HepG2 (cell line): ENCODE measurements around the gene NR4A2. TPM values are rescaled to one million over a fixed set of nuclear protein-coding genes. Genes with fewer than 3 reads are reported as not detected.

ENCODE experiments used
- ATAC-seq: fragments of 200-7000 bp; cut with Tn5 transposase; 3 replicates; pipeline ENCODE4 v1.9.1; 2020; ENCODE audit warnings: mild to moderate bottlenecking, moderate library complexity
- Bru-seq: library from RNA; stranded (reverse); fragments of 400-500 nt; gene quantifications from one replicate; lab custom pipeline; 2021; lab: Mats Ljungman, UMichigan
- BruChase-seq, 2 experiments: library from RNA; stranded (reverse); fragments of 400-500 nt; gene quantifications; one replicate each; lab custom pipeline; 2021; lab: Mats Ljungman, UMichigan
- BruUV-seq: library from RNA; stranded (reverse); fragments of 400-500 nt; replicated peaks from 2 replicates; lab custom pipeline; 2021; lab: Mats Ljungman, UMichigan
- CTCF ChIA-PET: fragments of 300-600 bp; formaldehyde crosslinking; extraction: SDS; loops from one replicate; lab custom pipeline; 2021; ENCODE audit warnings: low total read pairs, inconsistent platforms, low intra/inter-chr PET ratio; lab: Yijun Ruan, JAX
- POLR2A ChIA-PET: fragments of 350-600 bp; sonication (Branson Sonifier 250); formaldehyde crosslinking; loops from one replicate; lab custom pipeline; 2020; ENCODE audit warnings: antibody characterized with exemption, inconsistent platforms; lab: Yijun Ruan, JAX
- DNase-seq: peaks from one replicate; pipeline ENCODE4 v3.0.0-alpha.2; 2015; ENCODE audit warnings: low spot score
- FAIRE-seq: peaks from 3 replicates; lab custom pipeline; 2011; peaks lifted over from hg19 to GRCh38; lab: Jason Lieb, UNC
- H2AFZ ChIP-seq: one replicate; pipeline ENCODE4 v1.6.1; 2011; ENCODE audit warnings: low read length, inconsistent platforms
- H3K27ac ChIP-seq: fragments of 300-600 bp; 3 replicates; pipeline ENCODE4 v1.8.0; 2011; ENCODE audit warnings: mixed run types, mild to moderate bottlenecking, mixed read lengths, low read length, inconsistent platforms; ENCODE audit not compliant: insufficient read depth; ENCODE audit errors: extremely low read length
- H3K27me3 ChIP-seq, 2 experiments: fragments of 200-600 bp in 1 of 2; 2 replicates in 1 of 2; 3 replicates in 1 of 2; pipeline versions ENCODE4 v1.6.0 to v1.8.0; 2011; ENCODE audit warnings: low read length in 2 of 2, mild to moderate bottlenecking in 2 of 2, moderate library complexity in 2 of 2, inconsistent platforms in 1 of 2; ENCODE audit not compliant: insufficient read depth in 2 of 2, control insufficient read depth in 1 of 2
- H3K36me3 ChIP-seq, 2 experiments: fragments of 200-600 bp in 1 of 2; replicated peaks in 1 of 2; 2 replicates in 1 of 2; 3 replicates in 1 of 2; pipeline versions ENCODE4 v1.5.1 to v1.8.0; 2011; ENCODE audit warnings: low read length in 2 of 2, inconsistent platforms in 1 of 2; ENCODE audit not compliant: insufficient read depth in 2 of 2, control insufficient read depth in 1 of 2
- H3K4me1 ChIP-seq: 2 replicates; pipeline ENCODE4 v1.5.1; 2012; ENCODE audit warnings: low read length, inconsistent platforms; ENCODE audit not compliant: insufficient read depth
- H3K4me2 ChIP-seq: 2 replicates; pipeline ENCODE4 v1.6.0; 2011; ENCODE audit warnings: low read depth, low read length, inconsistent platforms
- H3K4me3 ChIP-seq, 3 experiments: fragments of 200-600 bp in 1 of 3; sonication (generic), shearing (Covaris generic) in 1 of 3; replicated peaks in 1 of 3; 2 replicates each; pipeline ENCODE4 v1.5.1; 2011 to 2016; ENCODE audit warnings: low read length in 3 of 3, inconsistent platforms in 2 of 3, low read depth in 2 of 3, mild to moderate bottlenecking in 2 of 3, control low read depth in 1 of 3, mixed read lengths in 1 of 3; ENCODE audit not compliant: insufficient read depth in 1 of 3
- H3K79me2 ChIP-seq: one replicate; pipeline ENCODE4 v1.6.1; 2011; ENCODE audit warnings: low read length, inconsistent platforms; ENCODE audit not compliant: insufficient read depth
- H3K9ac ChIP-seq: 2 replicates; pipeline ENCODE4 v1.6.0; 2011; ENCODE audit warnings: mild to moderate bottlenecking, low read depth, low read length, inconsistent platforms; ENCODE audit not compliant: insufficient read depth
- H3K9me3 ChIP-seq: 2 replicates; pipeline ENCODE4 v1.5.1; 2012; ENCODE audit warnings: mild to moderate bottlenecking, low read length
- H4K20me1 ChIP-seq: 2 replicates; pipeline ENCODE4 v1.6.0; 2011; ENCODE audit warnings: inconsistent platforms, mild to moderate bottlenecking, low read length, moderate library complexity; ENCODE audit not compliant: insufficient read depth
- CCAR2 ChIP-seq: fragments of 200-400 bp; formaldehyde crosslinking; optimal IDR thresholded peaks from 2 replicates; pipeline ENCODE3; 2018; ENCODE audit warnings: low read depth, mild to moderate bottlenecking, low read length, moderate library complexity
- EED ChIP-seq: sonication (generic); formaldehyde crosslinking; IDR thresholded peaks from 2 replicates; pipeline ENCODE4 v1.5.0; 2020; ENCODE audit warnings: mild to moderate bottlenecking, missing genetic modification reagents
- GFI1 ChIP-seq: sonication (generic); formaldehyde crosslinking; IDR thresholded peaks from 2 replicates; pipeline ENCODE4 v1.5.0; 2020; ENCODE audit warnings: missing genetic modification reagents, mild to moderate bottlenecking, borderline replicate concordance
- NONO ChIP-seq, 2 experiments: fragments of 450-650 bp in 1 of 2; sonication (generic) in 1 of 2; formaldehyde crosslinking in 1 of 2; IDR thresholded peaks in 1 of 2; conservative IDR thresholded peaks in 1 of 2; 2 replicates each; pipeline versions ENCODE4 v1.6.1 to v1.8.0; 2017 to 2022; ENCODE audit warnings: mild to moderate bottlenecking in 1 of 2, missing genetic modification reagents in 1 of 2, moderate library complexity in 1 of 2
- SMAD9 ChIP-seq: sonication (generic); formaldehyde crosslinking; IDR thresholded peaks from 2 replicates; pipeline ENCODE4 v1.5.1; 2020; ENCODE audit warnings: mild to moderate bottlenecking, missing genetic modification reagents
- TCF12 ChIP-seq, 2 experiments: fragments of 450-650 bp in 1 of 2; sonication (generic) in 1 of 2; formaldehyde crosslinking in 1 of 2; IDR thresholded peaks; 2 replicates each; pipeline versions ENCODE4 v1.6.1 to v1.8.0; 2017 to 2022; ENCODE audit warnings: antibody characterized with exemption in 1 of 2, mild to moderate bottlenecking in 1 of 2, missing genetic modification reagents in 1 of 2, moderate library complexity in 1 of 2
- WGBS: methylation state at CpG from one replicate; pipeline ENCODE4 v1.1.6; 2017; ENCODE audit warnings: low lambda C conversion rate; 5-methylcytosine and 5-hydroxymethylcytosine counted together
- in situ Hi-C: cut with HindIII; loops from 2 replicates; pipeline ENCODE4 v1.10.0; 2017; ENCODE audit warnings: low pct_unique_long_range_greater_than_20kb; ENCODE audit not compliant: extremely low pct_ligation_motif_present
- intact Hi-C: fragments of 100-400 bp; cut with micrococcal nuclease; formaldehyde crosslinking; loops from one replicate; pipeline ENCODE4 v1.10.0; 2022; ENCODE audit not compliant: unreplicated experiment
- long read RNA-seq, 2 experiments: library from RNA in 1 of 2; library from polyadenylated mRNA in 1 of 2; stranded (forward) in 1 of 2; unstranded in 1 of 2; transcript quantifications; one replicate each; pipeline ENCODE4 v2.0.0, GENCODE V29; 2019 to 2022
- polyA minus RNA-seq, 3 experiments: library from RNA; depleted of rRNA, polyadenylated mRNA; stranded (reverse); fragments of >200 nt; gene quantifications; 2 replicates each; pipeline ENCODE4 v1.2.3, GENCODE V29; 2011; ENCODE audit warnings: low replicate concordance in 1 of 3
- polyA plus RNA-seq, 8 experiments: library from polyadenylated mRNA; depleted of rRNA in 3 of 8; stranded (reverse) in 7 of 8; unstranded in 1 of 8; fragments of >200 nt; fragmentation: Illumina TruSeq in 4 of 8; extraction: Trizol in 4 of 8; gene quantifications; 2 replicates each; pipeline versions ENCODE4 v1.2.1 to v1.2.3, GENCODE V29; 2011 to 2016; ENCODE audit warnings: low read depth in 4 of 8, missing spikeins in 1 of 8, mixed read lengths in 1 of 8; ENCODE audit not compliant: insufficient read depth in 1 of 8
- total RNA-seq, 5 experiments: library from RNA; depleted of rRNA; stranded (reverse); fragments of >200 nt; fragmentation: Illumina TruSeq; extraction: Trizol; gene quantifications; 2 replicates each; pipeline ENCODE4 v1.2.3, GENCODE V29; 2016; ENCODE audit warnings: low read depth in 1 of 5
- TF ChIP-seq, protein P1 (sequence below): sonication (generic); formaldehyde crosslinking; IDR thresholded peaks from 2 replicates; pipeline ENCODE4 v1.4.0; 2020; ENCODE audit warnings: missing genetic modification reagents, mild to moderate bottlenecking, borderline replicate concordance
- TF ChIP-seq, protein P2 (sequence below), 2 experiments: sonication (generic) in 1 of 2; formaldehyde crosslinking in 1 of 2; IDR thresholded peaks; 2 replicates each; pipeline versions ENCODE4 v1.4.0 to v1.6.1; 2016 to 2020; ENCODE audit warnings: borderline replicate concordance in 1 of 2, low read depth in 1 of 2, mild to moderate bottlenecking in 1 of 2, missing genetic modification reagents in 1 of 2
- TF ChIP-seq, protein P3 (sequence below): IDR thresholded peaks from 2 replicates; pipeline ENCODE4 v1.6.1; 2016; ENCODE audit warnings: missing compliant biosample characterization, missing genetic modification reagents, borderline replicate concordance

Gene NR4A2
- not detected in 2 replicates for total RNA-seq (2016; rRNA removed; fragmentation: Illumina TruSeq; extraction: Trizol)
- not detected in 2 replicates for total RNA-seq (2016; cell fraction: cytosol; rRNA removed; fragmentation: Illumina TruSeq; extraction: Trizol; ENCODE audit: low read depth)
- total RNA-seq (2016; cell fraction: insoluble cytoplasmic fraction; rRNA removed; fragmentation: Illumina TruSeq; extraction: Trizol) = not detected in 2 replicates
- total RNA-seq (2016; cell fraction: membrane; rRNA removed; fragmentation: Illumina TruSeq; extraction: Trizol) = 0.03 TPM in 1 of 2 replicates, not detected in the other
- not detected in 2 replicates for total RNA-seq (2016; cell fraction: nucleus; rRNA removed; fragmentation: Illumina TruSeq; extraction: Trizol)
- polyA plus RNA-seq (2011; rRNA removed) = 0.13 TPM in 1 of 2 replicates, not detected in the other
- polyA plus RNA-seq (2011; cell fraction: cytosol; rRNA removed) = not detected in 2 replicates
- 0.14 and 0.27 TPM in 2 replicates for polyA plus RNA-seq (2011; cell fraction: nucleus; rRNA removed)
- polyA plus RNA-seq (2012) = 0.07 TPM in 1 of 2 replicates, not detected in the other
- polyA plus RNA-seq (2016; cell fraction: cytosol; fragmentation: Illumina TruSeq; extraction: Trizol; ENCODE audit: low read depth) = not detected in 2 replicates
- not detected in 2 replicates for polyA plus RNA-seq (2016; cell fraction: insoluble cytoplasmic fraction; fragmentation: Illumina TruSeq; extraction: Trizol; ENCODE audit: low read depth)
- polyA plus RNA-seq (2016; cell fraction: membrane; fragmentation: Illumina TruSeq; extraction: Trizol; ENCODE audit: low read depth) = not detected in 2 replicates
- polyA plus RNA-seq (2016; cell fraction: nucleus; fragmentation: Illumina TruSeq; extraction: Trizol; ENCODE audit: insufficient read depth, low read depth) = 0.13 and 0.21 TPM in 2 replicates
- 9.7 TPM in 1 of 2 replicates, not detected in the other for polyA minus RNA-seq (2011; rRNA and poly(A)+ RNA removed; ENCODE audit: low replicate concordance)
- 0.20 TPM in 1 of 2 replicates, not detected in the other for polyA minus RNA-seq (2011; cell fraction: cytosol; rRNA and poly(A)+ RNA removed)
- polyA minus RNA-seq (2011; cell fraction: nucleus; rRNA and poly(A)+ RNA removed) = 0.99 TPM in 1 of 2 replicates, not detected in the other
- percentile 27 among the genes with signal in this experiment for Bru-seq, nascent RNA
- BruChase-seq, experiment 1, labeled RNA remaining after a 6-hour chase = percentile 25 among the genes with signal in this experiment
- BruChase-seq, experiment 2, labeled RNA remaining after a 2-hour chase = percentile 23 among the genes with signal in this experiment
- long read RNA-seq, experiment 1 = 0 reads
- long read RNA-seq, experiment 2 = 0 reads

DNA sequence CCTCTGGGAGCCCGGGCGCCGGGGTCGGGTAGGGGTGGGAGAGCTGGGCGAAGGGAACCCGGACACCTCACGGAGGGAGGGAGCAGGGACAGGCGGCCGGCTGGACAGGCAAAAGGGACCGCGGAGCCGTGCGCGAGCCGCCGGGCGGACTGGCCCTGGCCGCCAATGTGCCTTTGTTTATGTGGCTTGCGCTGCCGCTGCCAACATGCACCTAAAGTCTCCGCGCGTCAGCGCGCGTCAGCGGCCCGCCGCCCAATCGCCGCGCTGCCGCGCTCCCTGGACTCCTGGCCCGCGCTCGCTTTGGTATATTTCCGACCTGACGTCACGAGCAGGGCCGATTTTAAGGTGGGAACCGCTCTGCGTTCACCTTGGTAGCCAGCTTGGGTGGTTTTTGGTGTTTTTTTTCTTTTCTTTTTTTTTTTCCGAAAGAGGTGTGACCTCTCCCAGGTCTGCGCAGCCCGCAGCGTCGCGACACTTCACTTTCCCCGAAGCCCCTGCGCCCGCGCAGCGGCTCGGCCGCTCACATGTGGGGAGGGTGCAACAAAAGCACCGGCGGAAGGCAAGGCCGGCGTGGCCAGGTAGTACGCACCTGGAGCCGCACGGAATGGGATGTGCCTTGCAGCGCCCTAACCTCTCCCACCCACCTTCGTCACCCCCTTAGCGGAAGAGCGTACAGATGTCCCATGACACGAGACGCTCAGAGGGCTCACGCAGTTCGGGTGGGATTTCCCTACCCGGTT, at the start of gene NR4A2:
NR4A2 (minus strand) TSS at position 188 of the 740 bp plus-strand sequence. CDS start 2,535 bp downstream, outside the sequence.
- Histone ChIP-seq H3K4me3 (peak within 1 kb of the TSS; percentile 51 to 77 (median 63)), H3K9me3 (no peaks in the 10 kb centered on the region), H3K27ac (no peak within 1 kb of the TSS), H3K9ac (no peak within 1 kb of the TSS), H3K4me2 (peak within 1 kb of the TSS; percentile 92), H3K79me2 (no peaks in the 10 kb centered on the region), H3K27me3 (peaks cover 23 to 75% of the 10 kb centered on the region in 2 experiments), H3K4me1 (peaks cover 30% of the 10 kb centered on the region), H3K36me3 (no peaks in the 10 kb centered on the region), H4K20me1 (no peaks in the 10 kb centered on the region), H2AFZ (no peak within 1 kb of the TSS)
- FAIRE-seq = no peak
- POLR2A ChIA-PET = no interaction called here
- WGBS = 10% methylated on average over 56 of the region's 72 CpGs
- peak; percentile 16 for DNase-seq
- in situ Hi-C loops = loop anchor here (25.0 kb wide), 1 partner anchor 855 kb away; no protein-coding TSS in a partner anchor
- CTCF ChIA-PET = no interaction called here
- no TSS peak for BruUV-seq
- intact Hi-C loops = loop anchor here (10.0 kb wide), 3 partner anchors 358 to 722 kb away; no protein-coding TSS in a partner anchor
- peak; percentile 60 for ATAC-seq
- TF ChIP-seq CCAR2 (no peak), SMAD9 (CRISPR knock-in tag) (no peak), TCF12 (IDR thresholded peaks at IDR 0.05) (no peak), TCF12 (CRISPR knock-in tag; IDR thresholded peaks at IDR 0.05) (no peak), EED (CRISPR knock-in tag) (peak; percentile 61; the same call in 1 of the 2 replicates), GFI1 (CRISPR knock-in tag) (no peak), NONO (IDR thresholded peaks at IDR 0.05) (no peak), NONO (CRISPR knock-in tag; conservative IDR thresholded peaks at IDR 0.05) (no peak)
- TF ChIP-seq, protein P1, sequence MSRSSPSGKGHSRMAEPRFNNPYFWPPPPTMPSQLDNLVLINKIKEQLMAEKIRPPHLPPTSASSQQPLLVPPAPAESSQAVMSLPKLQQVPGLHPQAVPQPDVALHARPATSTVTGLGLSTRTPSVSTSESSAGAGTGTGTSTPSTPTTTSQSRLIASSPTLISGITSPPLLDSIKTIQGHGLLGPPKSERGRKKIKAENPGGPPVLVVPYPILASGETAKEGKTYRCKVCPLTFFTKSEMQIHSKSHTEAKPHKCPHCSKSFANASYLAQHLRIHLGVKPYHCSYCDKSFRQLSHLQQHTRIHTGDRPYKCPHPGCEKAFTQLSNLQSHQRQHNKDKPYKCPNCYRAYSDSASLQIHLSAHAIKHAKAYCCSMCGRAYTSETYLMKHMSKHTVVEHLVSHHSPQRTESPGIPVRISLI (CRISPR knock-in tag) = 0 out of 2 replicates have a peak, but pooled peaks have one; percentile 10
- TF ChIP-seq, protein P2, sequence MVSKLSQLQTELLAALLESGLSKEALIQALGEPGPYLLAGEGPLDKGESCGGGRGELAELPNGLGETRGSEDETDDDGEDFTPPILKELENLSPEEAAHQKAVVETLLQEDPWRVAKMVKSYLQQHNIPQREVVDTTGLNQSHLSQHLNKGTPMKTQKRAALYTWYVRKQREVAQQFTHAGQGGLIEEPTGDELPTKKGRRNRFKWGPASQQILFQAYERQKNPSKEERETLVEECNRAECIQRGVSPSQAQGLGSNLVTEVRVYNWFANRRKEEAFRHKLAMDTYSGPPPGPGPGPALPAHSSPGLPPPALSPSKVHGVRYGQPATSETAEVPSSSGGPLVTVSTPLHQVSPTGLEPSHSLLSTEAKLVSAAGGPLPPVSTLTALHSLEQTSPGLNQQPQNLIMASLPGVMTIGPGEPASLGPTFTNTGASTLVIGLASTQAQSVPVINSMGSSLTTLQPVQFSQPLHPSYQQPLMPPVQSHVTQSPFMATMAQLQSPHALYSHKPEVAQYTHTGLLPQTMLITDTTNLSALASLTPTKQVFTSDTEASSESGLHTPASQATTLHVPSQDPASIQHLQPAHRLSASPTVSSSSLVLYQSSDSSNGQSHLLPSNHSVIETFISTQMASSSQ (IDR thresholded peaks at IDR 0.05; ENCODE audit: low read depth) = no peak
- TF ChIP-seq, protein P2 (CRISPR knock-in tag; IDR thresholded peaks at IDR 0.05; ENCODE audit: borderline replicate concordance) = no peak
- TF ChIP-seq, protein P3, sequence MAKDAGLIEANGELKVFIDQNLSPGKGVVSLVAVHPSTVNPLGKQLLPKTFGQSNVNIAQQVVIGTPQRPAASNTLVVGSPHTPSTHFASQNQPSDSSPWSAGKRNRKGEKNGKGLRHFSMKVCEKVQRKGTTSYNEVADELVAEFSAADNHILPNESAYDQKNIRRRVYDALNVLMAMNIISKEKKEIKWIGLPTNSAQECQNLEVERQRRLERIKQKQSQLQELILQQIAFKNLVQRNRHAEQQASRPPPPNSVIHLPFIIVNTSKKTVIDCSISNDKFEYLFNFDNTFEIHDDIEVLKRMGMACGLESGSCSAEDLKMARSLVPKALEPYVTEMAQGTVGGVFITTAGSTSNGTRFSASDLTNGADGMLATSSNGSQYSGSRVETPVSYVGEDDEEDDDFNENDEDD = peak; percentile 31; the same call in 1 of the 2 replicates
